ENCODE measurements around the gene HIRIP3.
A peak's percentile ranks its signal among the peaks of the same experiment; 100 is the strongest.

HIRIP3 gene

GRCh38 chr16:30010844-30011713 lies 15.7 kb upstream of the HIRIP3 start, which contains the start of gene DOC2A:
Gene DOC2A, minus strand, starts transcription at chr16:30011027. Its CDS starts 805 bp downstream, at chr16:30010222.
- Histone ChIP-seq H3K4me3 (peak within 1 kb of the TSS; percentile 84), H3K27ac (no peak within 1 kb of the TSS), H3K9me3 (ENCODE audit: low read depth, low read length) (no peaks in the 10 kb centered on the region), H3K36me3 (ENCODE audit: insufficient read depth, low read length) (no peaks in the 10 kb centered on the region; the same call in 1 of the 2 replicates), H3K9ac (ENCODE audit: insufficient read length) (peak within 1 kb of the TSS; percentile 65)
- DNase-seq (ENCODE audit: low read depth, low spot score), result no peak
- TF ChIP-seq EZH2 (IDR thresholded peaks at IDR 0.05) (no peak), POLR2AphosphoS5 (IDR thresholded peaks at IDR 0.05; ENCODE audit: borderline replicate concordance, low read depth, low read length) (peak; percentile 58; the same call in 1 of the 2 replicates), FOXP2 (optimal IDR thresholded peaks at IDR 0.05; ENCODE audit: control extremely low read depth, extremely low read length, insufficient read depth) (no peak)

GRCh38 chr16:30009990-30010843 lies 14.8 kb upstream of the HIRIP3 start:
- Histone ChIP-seq H3K9ac (ENCODE audit: insufficient read length) (peak overlapping the region; percentile 65), H3K9me3 (ENCODE audit: low read depth, low read length) (no peaks in the 10 kb centered on the region), H3K36me3 (ENCODE audit: insufficient read depth, low read length) (peaks cover 3% of the 10 kb centered on the region; the same call in 1 of the 2 replicates), H3K4me3 (peak overlapping the region; percentile 84), H3K27ac (no peak overlapping the region)
- no peak for DNase-seq (ENCODE audit: low read depth, low spot score)
- TF ChIP-seq FOXP2 (optimal IDR thresholded peaks at IDR 0.05; ENCODE audit: control extremely low read depth, extremely low read length, insufficient read depth) (no peak), EZH2 (IDR thresholded peaks at IDR 0.05) (no peak), POLR2AphosphoS5 (IDR thresholded peaks at IDR 0.05; ENCODE audit: borderline replicate concordance, low read depth, low read length) (no peak)

GRCh38 chr16:30009085-30009862 lies 13.9 kb upstream of the HIRIP3 start:
- Histone ChIP-seq H3K9me3 (ENCODE audit: low read depth, low read length) (no peaks in the 10 kb centered on the region), H3K27ac (no peak overlapping the region), H3K9ac (ENCODE audit: insufficient read length) (no peak overlapping the region), H3K36me3 (ENCODE audit: insufficient read depth, low read length) (peaks cover 3% of the 10 kb centered on the region; the same call in 1 of the 2 replicates), H3K4me3 (no peak overlapping the region)
- TF ChIP-seq FOXP2 (optimal IDR thresholded peaks at IDR 0.05; ENCODE audit: control extremely low read depth, extremely low read length, insufficient read depth) (no peak), EZH2 (IDR thresholded peaks at IDR 0.05) (no peak), POLR2AphosphoS5 (IDR thresholded peaks at IDR 0.05; ENCODE audit: borderline replicate concordance, low read depth, low read length) (no peak)
- no peak for DNase-seq (ENCODE audit: low read depth, low spot score)

- H3K27ac ChIP-seq, result no peak overlapping the region
- no peak overlapping the region for H3K4me3 ChIP-seq
- H3K9me3 ChIP-seq (ENCODE audit: low read depth, low read length), result no peaks in the 10 kb centered on the region
- no peak overlapping the region for H3K9ac ChIP-seq (ENCODE audit: insufficient read length)
- peaks cover 3% of the 10 kb centered on the region; the same call in 1 of the 2 replicates for H3K36me3 ChIP-seq (ENCODE audit: insufficient read depth, low read length)
- DNase-seq (ENCODE audit: low read depth, low spot score), result no peak
- TF ChIP-seq EZH2 (IDR thresholded peaks at IDR 0.05) (no peak), POLR2AphosphoS5 (IDR thresholded peaks at IDR 0.05; ENCODE audit: borderline replicate concordance, low read depth, low read length) (no peak)
Observed at GRCh38 chr16:30007378-30007895, 12.0 kb upstream of the HIRIP3 start.

GRCh38 chr16:30006659-30007377 lies 11.4 kb upstream of the HIRIP3 start:
- Histone ChIP-seq H3K27ac (no peak overlapping the region), H3K9ac (ENCODE audit: insufficient read length) (no peak overlapping the region), H3K4me3 (no peak overlapping the region), H3K9me3 (ENCODE audit: low read depth, low read length) (no peaks in the 10 kb centered on the region), H3K36me3 (ENCODE audit: insufficient read depth, low read length) (peaks cover 3% of the 10 kb centered on the region; the same call in 1 of the 2 replicates)
- no peak for DNase-seq (ENCODE audit: low read depth, low spot score)
- TF ChIP-seq POLR2AphosphoS5 (IDR thresholded peaks at IDR 0.05; ENCODE audit: borderline replicate concordance, low read depth, low read length), result no peak

- H3K27ac ChIP-seq, result no peak overlapping the region
- no peak overlapping the region for H3K9ac ChIP-seq (ENCODE audit: insufficient read length)
- TF ChIP-seq FOXP2 (optimal IDR thresholded peaks at IDR 0.05; ENCODE audit: control extremely low read depth, extremely low read length, insufficient read depth), result no peak
- no peak for TF ChIP-seq EZH2 (IDR thresholded peaks at IDR 0.05)
- no peak for TF ChIP-seq POLR2AphosphoS5 (IDR thresholded peaks at IDR 0.05; ENCODE audit: borderline replicate concordance, low read depth, low read length)
- H3K9me3 ChIP-seq (ENCODE audit: low read depth, low read length), result no peaks in the 10 kb centered on the region
- no peak for DNase-seq (ENCODE audit: low read depth, low spot score)
- peaks cover 3% of the 10 kb centered on the region; the same call in 1 of the 2 replicates for H3K36me3 ChIP-seq (ENCODE audit: insufficient read depth, low read length)
- H3K4me3 ChIP-seq, result no peak overlapping the region
Observed at GRCh38 chr16:30006095-30006473, 10.7 kb upstream of the HIRIP3 start.

GRCh38 chr16:30005341-30006094 lies 10.1 kb upstream of the HIRIP3 start:
- TF ChIP-seq EZH2 (IDR thresholded peaks at IDR 0.05) (no peak), FOXP2 (optimal IDR thresholded peaks at IDR 0.05; ENCODE audit: control extremely low read depth, extremely low read length, insufficient read depth) (no peak), POLR2AphosphoS5 (IDR thresholded peaks at IDR 0.05; ENCODE audit: borderline replicate concordance, low read depth, low read length) (no peak)
- H3K9me3 ChIP-seq (ENCODE audit: low read depth, low read length), result no peaks in the 10 kb centered on the region
- H3K27ac ChIP-seq, result peak overlapping the region; percentile 42; the same call in 1 of the 2 replicates
- H3K9ac ChIP-seq (ENCODE audit: insufficient read length), result no peak overlapping the region
- no peak for DNase-seq (ENCODE audit: low read depth, low spot score)
- no peak overlapping the region for H3K4me3 ChIP-seq
- H3K36me3 ChIP-seq (ENCODE audit: insufficient read depth, low read length), result peaks cover 3% of the 10 kb centered on the region; the same call in 1 of the 2 replicates
